ENCODE measurements around the gene LIMCH1. TPM values are rescaled to one million over a fixed set of nuclear protein-coding genes. Genes with fewer than 3 reads are reported as not detected.

Gene LIMCH1
- total RNA-seq, 2 donors from 2014 or later = 3.1 to 5.8 TPM

DNA sequence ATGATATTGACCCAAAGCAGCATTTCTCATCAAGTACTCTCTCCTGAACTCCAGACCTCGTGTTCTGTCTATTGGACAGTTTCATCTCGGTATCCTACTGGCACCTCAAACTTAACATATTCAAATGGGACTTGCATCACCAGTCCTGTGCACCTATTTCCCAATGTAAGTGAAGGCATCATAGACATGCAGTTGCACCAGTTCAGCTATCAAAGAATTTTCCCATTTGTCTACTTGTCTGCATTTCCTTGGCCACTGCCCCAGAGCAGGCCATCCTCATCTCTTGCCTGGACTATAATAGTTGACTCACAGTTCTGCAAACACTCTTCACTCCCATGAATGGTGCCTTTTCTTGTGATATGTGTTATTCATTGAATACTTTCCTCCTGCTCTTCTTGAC lies 11.3 kb upstream of the LIMCH1 start:
- H3K4me3 ChIP-seq (ENCODE audit: low read length) = no peak overlapping the region
- H3K9me3 ChIP-seq (ENCODE audit: control insufficient read depth, low read length) = no peaks in the 10 kb centered on the region
- no peaks in the 10 kb centered on the region for H3K27me3 ChIP-seq (ENCODE audit: control insufficient read depth, insufficient read depth, low read length, poor library complexity, severe bottlenecking)
- H3K27ac ChIP-seq (ENCODE audit: low read depth, low read length) = no peak overlapping the region
- no peaks in the 10 kb centered on the region for H3K36me3 ChIP-seq (ENCODE audit: control insufficient read depth, insufficient read depth, low read length)
- H3K4me1 Mint-ChIP-seq = peaks cover 26% of the 10 kb centered on the region
- TF ChIP-seq, protein P1, sequence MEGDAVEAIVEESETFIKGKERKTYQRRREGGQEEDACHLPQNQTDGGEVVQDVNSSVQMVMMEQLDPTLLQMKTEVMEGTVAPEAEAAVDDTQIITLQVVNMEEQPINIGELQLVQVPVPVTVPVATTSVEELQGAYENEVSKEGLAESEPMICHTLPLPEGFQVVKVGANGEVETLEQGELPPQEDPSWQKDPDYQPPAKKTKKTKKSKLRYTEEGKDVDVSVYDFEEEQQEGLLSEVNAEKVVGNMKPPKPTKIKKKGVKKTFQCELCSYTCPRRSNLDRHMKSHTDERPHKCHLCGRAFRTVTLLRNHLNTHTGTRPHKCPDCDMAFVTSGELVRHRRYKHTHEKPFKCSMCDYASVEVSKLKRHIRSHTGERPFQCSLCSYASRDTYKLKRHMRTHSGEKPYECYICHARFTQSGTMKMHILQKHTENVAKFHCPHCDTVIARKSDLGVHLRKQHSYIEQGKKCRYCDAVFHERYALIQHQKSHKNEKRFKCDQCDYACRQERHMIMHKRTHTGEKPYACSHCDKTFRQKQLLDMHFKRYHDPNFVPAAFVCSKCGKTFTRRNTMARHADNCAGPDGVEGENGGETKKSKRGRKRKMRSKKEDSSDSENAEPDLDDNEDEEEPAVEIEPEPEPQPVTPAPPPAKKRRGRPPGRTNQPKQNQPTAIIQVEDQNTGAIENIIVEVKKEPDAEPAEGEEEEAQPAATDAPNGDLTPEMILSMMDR (conservative IDR thresholded peaks at IDR 0.05) = no peak
- peak overlapping the region; percentile 1 for H3K27ac Mint-ChIP-seq
- H3K9ac ChIP-seq (ENCODE audit: extremely low read depth, low read length, poor library complexity, severe bottlenecking) = no peak overlapping the region
- H3K4me3 Mint-ChIP-seq = no peak overlapping the region
- H3K27me3 Mint-ChIP-seq (ENCODE audit: insufficient read depth) = peaks cover under 1% of the 10 kb centered on the region
- peaks cover 5% of the 10 kb centered on the region for H3K4me1 ChIP-seq (ENCODE audit: control insufficient read depth, insufficient read depth, low read length)
- DNase-seq = no peak
- H3K36me3 Mint-ChIP-seq (ENCODE audit: low read depth) = no peaks in the 10 kb centered on the region
- no peaks in the 10 kb centered on the region for H3K9me3 Mint-ChIP-seq
- 95% methylated on average over 2 of the region's 2 CpGs for WGBS, 2 experiments (ENCODE audit: insufficient coverage in 1 of 2, insufficient read length in 1 of 2)

DNA sequence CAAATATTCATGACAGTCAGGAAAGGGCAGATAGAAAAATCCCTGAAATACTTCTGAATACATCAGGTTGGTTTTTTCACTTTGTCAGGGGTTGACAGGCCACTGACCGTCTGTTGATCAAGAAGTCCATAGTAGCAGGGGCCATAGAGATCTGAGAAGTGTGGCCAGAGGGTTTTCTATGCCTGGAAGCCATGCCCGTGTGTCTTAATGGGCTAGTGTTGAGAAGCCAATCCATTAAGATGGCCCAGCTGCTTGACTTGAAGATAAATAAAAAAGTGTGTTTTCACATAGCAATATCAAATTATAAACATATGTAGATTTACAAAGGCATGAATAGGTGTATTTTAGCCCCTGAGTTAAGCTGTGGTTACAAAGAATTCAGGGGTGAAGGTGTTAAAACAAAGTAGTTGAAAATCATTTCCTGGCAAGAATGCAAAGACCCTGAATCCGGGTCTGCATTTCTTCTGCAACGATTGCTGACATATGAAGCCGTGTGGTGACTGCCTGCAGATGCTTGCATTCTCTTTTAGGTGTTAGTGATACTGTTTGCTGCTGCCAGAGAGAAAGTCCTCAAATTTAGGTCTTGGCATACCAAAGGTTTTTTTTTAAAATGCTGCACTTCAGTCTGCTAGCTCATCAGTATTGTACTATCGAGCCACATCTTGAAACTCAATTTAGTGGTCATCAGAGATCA lies 9.3 kb upstream of the LIMCH1 start:
- TF ChIP-seq, protein P1 (conservative IDR thresholded peaks at IDR 0.05) = no peak
- Mint-ChIP-seq H3K36me3 (ENCODE audit: low read depth) (no peaks in the 10 kb centered on the region), H3K27ac (no peak overlapping the region)

DNA sequence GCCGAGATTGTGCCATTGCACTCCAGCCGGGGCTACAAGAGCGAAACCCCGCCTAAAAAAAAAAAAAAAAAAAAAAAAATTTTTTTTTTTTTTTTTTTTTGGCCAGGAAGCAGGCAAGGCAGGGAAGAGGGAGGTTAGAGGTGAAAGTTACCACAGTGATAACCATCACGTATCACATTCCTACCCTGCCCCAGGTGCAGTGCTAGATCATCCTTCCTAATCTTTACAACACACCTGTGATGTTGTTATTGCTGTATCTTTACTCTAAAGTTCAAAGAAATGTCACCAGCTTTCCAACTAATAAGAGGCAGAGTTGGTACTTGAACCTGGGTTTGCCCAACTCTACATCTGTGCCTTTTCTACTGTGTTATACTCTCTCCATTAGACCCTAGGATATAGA lies 7.2 kb upstream of the LIMCH1 start:
- Mint-ChIP-seq H3K27ac (no peak overlapping the region), H3K4me1 (peaks cover 8% of the 10 kb centered on the region), H3K36me3 (ENCODE audit: low read depth) (no peaks in the 10 kb centered on the region), H3K4me3 (no peak overlapping the region), H3K27me3 (ENCODE audit: insufficient read depth) (peaks cover 7% of the 10 kb centered on the region), H3K9me3 (no peaks in the 10 kb centered on the region)
- H3K4me3 ChIP-seq (ENCODE audit: low read length) = no peak overlapping the region
- no peak overlapping the region for H3K9ac ChIP-seq (ENCODE audit: extremely low read depth, low read length, poor library complexity, severe bottlenecking)
- H3K27ac ChIP-seq (ENCODE audit: low read depth, low read length) = no peak overlapping the region
- DNase-seq = no peak
- H3K36me3 ChIP-seq (ENCODE audit: control insufficient read depth, insufficient read depth, low read length) = no peaks in the 10 kb centered on the region
- no peaks in the 10 kb centered on the region for H3K4me1 ChIP-seq (ENCODE audit: control insufficient read depth, insufficient read depth, low read length)
- TF ChIP-seq, protein P1 (conservative IDR thresholded peaks at IDR 0.05) = no peak
- H3K27me3 ChIP-seq (ENCODE audit: control insufficient read depth, insufficient read depth, low read length, poor library complexity, severe bottlenecking) = no peaks in the 10 kb centered on the region
- 80 to 97% methylated on average over 1 to 3 of the region's 5 CpGs for WGBS, 2 experiments (ENCODE audit: insufficient coverage in 1 of 2, insufficient read length in 1 of 2)
- no peaks in the 10 kb centered on the region for H3K9me3 ChIP-seq (ENCODE audit: control insufficient read depth, low read length)

More for the DNA sequence above, 9.3 kb upstream of the LIMCH1 start:
- H3K9me3 Mint-ChIP-seq = no peaks in the 10 kb centered on the region
- H3K4me1 ChIP-seq (ENCODE audit: control insufficient read depth, insufficient read depth, low read length) = peaks cover 5% of the 10 kb centered on the region
- H3K27ac ChIP-seq (ENCODE audit: low read depth, low read length) = no peak overlapping the region
- no peak overlapping the region for H3K4me3 Mint-ChIP-seq
- no peak overlapping the region for H3K4me3 ChIP-seq (ENCODE audit: low read length)
- H3K27me3 ChIP-seq (ENCODE audit: control insufficient read depth, insufficient read depth, low read length, poor library complexity, severe bottlenecking) = no peaks in the 10 kb centered on the region
- H3K4me1 Mint-ChIP-seq = peaks cover 22% of the 10 kb centered on the region
- H3K9ac ChIP-seq (ENCODE audit: extremely low read depth, low read length, poor library complexity, severe bottlenecking) = no peak overlapping the region
- WGBS, 2 experiments (ENCODE audit: insufficient coverage in 1 of 2, insufficient read length in 1 of 2) = 90 to 92% methylated on average over 4 to 6 of the region's 6 CpGs
- no peaks in the 10 kb centered on the region for H3K36me3 ChIP-seq (ENCODE audit: control insufficient read depth, insufficient read depth, low read length)
- H3K27me3 Mint-ChIP-seq (ENCODE audit: insufficient read depth) = peaks cover 7% of the 10 kb centered on the region
- H3K9me3 ChIP-seq (ENCODE audit: control insufficient read depth, low read length) = no peaks in the 10 kb centered on the region
- DNase-seq = no peak
